ENCODE results near the gene SOAT1.

SOAT1 gene

GRCh38 chr1:179327196-179327595 lies 33.6 kb downstream of the SOAT1 start:
- DNase-seq = no peak
- Histone ChIP-seq H4K8ac (ENCODE audit: low read depth, low read length) (no peak overlapping the region), H2BK120ac (ENCODE audit: low read depth, low read length) (no peak overlapping the region), H3K27ac (ENCODE audit: low read depth, low read length) (no peak overlapping the region), H3K4me2 (ENCODE audit: low read length) (no peak overlapping the region), H3K79me1 (ENCODE audit: low read length) (no peaks in the 10 kb centered on the region), H3K4me1 (ENCODE audit: control insufficient read depth, low read depth, low read length) (no peaks in the 10 kb centered on the region), H3K23ac (ENCODE audit: low read length) (no peak overlapping the region), H3K27me3 (ENCODE audit: insufficient read depth, low read length, poor library complexity) (no peaks in the 10 kb centered on the region), H3K36me3 (ENCODE audit: control insufficient read depth, insufficient read depth, low read length) (no peaks in the 10 kb centered on the region), H2BK5ac (ENCODE audit: low read length) (no peak overlapping the region), H3K18ac (ENCODE audit: low read length) (no peak overlapping the region), H2BK15ac (replicated peaks; ENCODE audit: low read depth) (no peak overlapping the region), H3K9ac (ENCODE audit: low read length) (no peak overlapping the region), H3K79me2 (ENCODE audit: control insufficient read depth, insufficient read depth, low read length) (no peaks in the 10 kb centered on the region), H3K56ac (ENCODE audit: low read length) (no peak overlapping the region), H4K5ac (ENCODE audit: low read length) (no peak overlapping the region), H3K4ac (ENCODE audit: low read depth, low read length) (no peak overlapping the region), H2AK5ac (ENCODE audit: low read length) (no peak overlapping the region), H3K4me3 (ENCODE audit: low read length) (no peak overlapping the region)
- no CpG with 5 or more reads among the region's 7 CpGs for WGBS (ENCODE audit: extremely low coverage, insufficient coverage, low lambda C conversion rate)

DNA sequence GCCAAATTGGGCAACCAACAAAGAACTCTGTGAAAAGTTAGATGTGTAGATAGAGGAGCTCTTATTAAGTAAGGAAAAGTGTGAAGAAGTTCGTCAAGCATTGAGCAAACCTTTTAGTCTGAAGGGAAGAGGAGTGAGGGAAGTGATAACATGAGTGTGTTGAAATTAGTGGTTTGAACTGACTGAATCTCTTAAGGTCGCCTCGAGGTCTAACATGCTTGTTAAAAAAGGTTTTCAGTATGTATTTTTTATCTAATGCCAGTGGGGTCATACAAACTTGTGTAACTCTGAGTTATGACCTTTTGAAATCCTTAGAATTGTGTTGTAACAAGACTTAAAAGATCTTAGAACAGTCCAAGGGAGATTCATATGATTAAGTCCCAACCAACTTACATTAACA lies 34.1 kb downstream of the SOAT1 start:
- Histone ChIP-seq H3K36me3 (ENCODE audit: control insufficient read depth, insufficient read depth, low read length) (no peaks in the 10 kb centered on the region), H3K4me2 (ENCODE audit: low read length) (no peak overlapping the region), H2BK5ac (ENCODE audit: low read length) (no peak overlapping the region), H3K4ac (ENCODE audit: low read depth, low read length) (no peak overlapping the region), H3K18ac (ENCODE audit: low read length) (no peak overlapping the region), H3K23ac (ENCODE audit: low read length) (no peak overlapping the region), H3K4me3 (ENCODE audit: low read length) (no peak overlapping the region), H3K9ac (ENCODE audit: low read length) (no peak overlapping the region), H2AK5ac (ENCODE audit: low read length) (no peak overlapping the region), H3K79me1 (ENCODE audit: low read length) (no peaks in the 10 kb centered on the region), H4K8ac (ENCODE audit: low read depth, low read length) (no peak overlapping the region), H3K79me2 (ENCODE audit: control insufficient read depth, insufficient read depth, low read length) (no peaks in the 10 kb centered on the region), H2BK120ac (ENCODE audit: low read depth, low read length) (no peak overlapping the region), H3K56ac (ENCODE audit: low read length) (no peak overlapping the region), H3K27me3 (ENCODE audit: insufficient read depth, low read length, poor library complexity) (no peaks in the 10 kb centered on the region), H4K5ac (ENCODE audit: low read length) (no peak overlapping the region), H2BK15ac (replicated peaks; ENCODE audit: low read depth) (no peak overlapping the region), H3K4me1 (ENCODE audit: control insufficient read depth, low read depth, low read length) (no peaks in the 10 kb centered on the region), H3K27ac (ENCODE audit: low read depth, low read length) (no peak overlapping the region)
- WGBS (ENCODE audit: extremely low coverage, insufficient coverage, low lambda C conversion rate) = no CpG with 5 or more reads among the region's 3 CpGs
- DNase-seq = no peak

DNA sequence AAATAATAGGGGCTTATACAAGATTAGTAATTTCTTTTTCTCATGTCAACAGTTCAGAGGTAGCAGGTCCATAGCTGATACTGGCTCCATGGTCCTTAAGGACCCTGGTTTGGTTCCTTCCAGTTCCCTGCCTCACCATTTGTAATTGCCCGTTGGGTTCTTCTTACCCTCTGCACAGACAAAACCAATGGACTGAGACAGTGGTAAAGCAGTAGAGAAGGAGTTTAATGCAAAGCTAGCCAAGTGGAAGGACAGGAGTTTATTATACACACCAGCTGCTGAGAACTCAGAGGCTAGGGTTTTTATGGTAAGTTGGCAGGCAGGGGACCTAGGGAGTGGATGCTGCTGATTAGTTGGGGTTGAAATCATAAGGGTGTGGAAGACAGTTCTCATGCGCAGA lies 36.3 kb downstream of the SOAT1 start:
- H2BK120ac ChIP-seq (ENCODE audit: low read depth, low read length) = no peak overlapping the region
- H3K9ac ChIP-seq (ENCODE audit: low read length) = no peak overlapping the region
- H3K79me2 ChIP-seq (ENCODE audit: control insufficient read depth, insufficient read depth, low read length) = no peaks in the 10 kb centered on the region
- H3K27ac ChIP-seq (ENCODE audit: low read depth, low read length) = no peak overlapping the region
- H3K4ac ChIP-seq (ENCODE audit: low read depth, low read length) = no peak overlapping the region
- no peak overlapping the region for H4K5ac ChIP-seq (ENCODE audit: low read length)
- H3K27me3 ChIP-seq (ENCODE audit: insufficient read depth, low read length, poor library complexity) = no peaks in the 10 kb centered on the region
- no peaks in the 10 kb centered on the region for H3K36me3 ChIP-seq (ENCODE audit: control insufficient read depth, insufficient read depth, low read length)
- H3K79me1 ChIP-seq (ENCODE audit: low read length) = no peaks in the 10 kb centered on the region
- H3K23ac ChIP-seq (ENCODE audit: low read length) = no peak overlapping the region
- no peak for DNase-seq
- no peaks in the 10 kb centered on the region for H3K4me1 ChIP-seq (ENCODE audit: control insufficient read depth, low read depth, low read length)
- no peak overlapping the region for H3K56ac ChIP-seq (ENCODE audit: low read length)
- no peak overlapping the region for H4K8ac ChIP-seq (ENCODE audit: low read depth, low read length)
- WGBS (ENCODE audit: extremely low coverage, insufficient coverage, low lambda C conversion rate) = no CpG with 5 or more reads among the region's 2 CpGs
- H3K4me2 ChIP-seq (ENCODE audit: low read length) = no peak overlapping the region
- no peak overlapping the region for H3K18ac ChIP-seq (ENCODE audit: low read length)
- no peak overlapping the region for H3K4me3 ChIP-seq (ENCODE audit: low read length)
- no peak overlapping the region for H2BK15ac ChIP-seq (replicated peaks; ENCODE audit: low read depth)
- H2AK5ac ChIP-seq (ENCODE audit: low read length) = no peak overlapping the region
- H2BK5ac ChIP-seq (ENCODE audit: low read length) = no peak overlapping the region

GRCh38 chr1:179334440-179334839 lies 40.8 kb downstream of the SOAT1 start:
- Histone ChIP-seq H3K27me3 (ENCODE audit: insufficient read depth, low read length, poor library complexity) (no peaks in the 10 kb centered on the region), H3K56ac (ENCODE audit: low read length) (no peak overlapping the region), H3K18ac (ENCODE audit: low read length) (no peak overlapping the region), H3K9ac (ENCODE audit: low read length) (no peak overlapping the region), H3K4me1 (ENCODE audit: control insufficient read depth, low read depth, low read length) (no peaks in the 10 kb centered on the region), H4K5ac (ENCODE audit: low read length) (no peak overlapping the region), H3K4me3 (ENCODE audit: low read length) (no peak overlapping the region), H3K4ac (ENCODE audit: low read depth, low read length) (no peak overlapping the region), H3K27ac (ENCODE audit: low read depth, low read length) (no peak overlapping the region), H2BK120ac (ENCODE audit: low read depth, low read length) (no peak overlapping the region), H3K79me2 (ENCODE audit: control insufficient read depth, insufficient read depth, low read length) (no peaks in the 10 kb centered on the region), H2AK5ac (ENCODE audit: low read length) (no peak overlapping the region), H2BK5ac (ENCODE audit: low read length) (no peak overlapping the region), H2BK15ac (replicated peaks; ENCODE audit: low read depth) (no peak overlapping the region), H3K36me3 (ENCODE audit: control insufficient read depth, insufficient read depth, low read length) (no peaks in the 10 kb centered on the region), H4K8ac (ENCODE audit: low read depth, low read length) (no peak overlapping the region), H3K79me1 (ENCODE audit: low read length) (no peaks in the 10 kb centered on the region), H3K4me2 (ENCODE audit: low read length) (no peak overlapping the region), H3K23ac (ENCODE audit: low read length) (no peak overlapping the region)
- no CpG with 5 or more reads among the region's 4 CpGs for WGBS (ENCODE audit: extremely low coverage, insufficient coverage, low lambda C conversion rate)
- DNase-seq = no peak

DNA sequence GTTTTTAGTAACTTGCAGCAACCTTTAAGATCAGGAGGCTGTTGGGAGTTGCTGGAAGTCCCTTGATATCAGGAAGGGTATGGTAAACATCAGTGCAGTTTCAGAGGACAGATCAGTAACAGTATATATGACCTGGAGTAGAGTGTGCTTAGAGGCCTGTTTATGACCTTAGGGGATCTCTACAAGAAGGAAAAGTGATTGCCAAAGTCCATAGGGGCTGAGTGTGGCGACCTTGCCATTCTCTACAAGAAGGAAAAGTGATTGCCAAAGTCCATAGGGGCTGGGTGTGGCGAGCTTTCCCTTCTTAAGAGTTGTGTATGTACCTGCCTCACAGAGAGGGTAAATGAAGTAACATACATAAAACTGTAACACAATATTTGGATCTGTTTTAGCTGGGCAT lies 43.7 kb downstream of the SOAT1 start:
- Histone ChIP-seq H2BK5ac (ENCODE audit: low read length) (no peak overlapping the region), H4K5ac (ENCODE audit: low read length) (no peak overlapping the region), H3K4me1 (ENCODE audit: control insufficient read depth, low read depth, low read length) (no peaks in the 10 kb centered on the region), H3K23ac (ENCODE audit: low read length) (no peak overlapping the region), H4K8ac (ENCODE audit: low read depth, low read length) (no peak overlapping the region), H3K18ac (ENCODE audit: low read length) (no peak overlapping the region), H3K79me2 (ENCODE audit: control insufficient read depth, insufficient read depth, low read length) (no peaks in the 10 kb centered on the region), H3K4me3 (ENCODE audit: low read length) (no peak overlapping the region), H3K27me3 (ENCODE audit: insufficient read depth, low read length, poor library complexity) (no peaks in the 10 kb centered on the region), H3K79me1 (ENCODE audit: low read length) (no peaks in the 10 kb centered on the region), H3K4ac (ENCODE audit: low read depth, low read length) (no peak overlapping the region), H3K56ac (ENCODE audit: low read length) (no peak overlapping the region), H2BK120ac (ENCODE audit: low read depth, low read length) (no peak overlapping the region), H2BK15ac (replicated peaks; ENCODE audit: low read depth) (no peak overlapping the region), H3K27ac (ENCODE audit: low read depth, low read length) (no peak overlapping the region), H3K36me3 (ENCODE audit: control insufficient read depth, insufficient read depth, low read length) (no peaks in the 10 kb centered on the region), H3K4me2 (ENCODE audit: low read length) (no peak overlapping the region), H2AK5ac (ENCODE audit: low read length) (no peak overlapping the region), H3K9ac (ENCODE audit: low read length) (no peak overlapping the region)
- no peak for DNase-seq
- WGBS (ENCODE audit: extremely low coverage, insufficient coverage, low lambda C conversion rate) = no CpG with 5 or more reads among the region's 2 CpGs

DNA sequence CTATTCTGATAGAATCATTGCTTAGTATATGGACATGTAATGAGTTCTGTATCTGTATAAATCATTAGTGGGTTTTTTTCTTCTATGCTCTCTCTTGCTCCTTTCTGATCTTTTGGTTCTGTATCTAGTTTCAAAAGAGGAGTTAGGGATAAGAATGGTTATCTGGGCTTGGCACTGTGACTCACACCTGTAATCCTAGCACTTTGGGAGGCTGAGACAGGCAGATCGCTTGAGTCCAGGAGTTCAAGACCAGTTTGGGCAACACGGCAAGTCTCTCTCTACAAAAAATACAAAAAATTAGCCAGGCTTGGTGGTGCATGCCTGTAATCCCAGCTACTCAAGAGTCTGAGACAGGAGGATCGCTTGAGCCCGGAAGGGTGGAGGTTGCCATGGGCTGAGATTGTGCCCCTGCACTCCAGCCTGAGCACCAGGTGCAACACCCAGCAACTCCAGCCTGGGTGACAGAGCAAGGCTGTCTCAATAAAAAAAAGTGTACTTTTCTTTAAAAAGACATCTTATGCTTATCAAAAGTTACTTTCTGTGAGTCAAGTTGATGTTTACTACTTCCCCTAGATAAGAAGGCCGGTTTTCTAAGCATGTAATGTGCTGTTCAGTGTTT lies 44.5 kb downstream of the SOAT1 start:
- H4K8ac ChIP-seq (ENCODE audit: low read depth, low read length) = no peak overlapping the region
- no peaks in the 10 kb centered on the region for H3K36me3 ChIP-seq (ENCODE audit: control insufficient read depth, insufficient read depth, low read length)
- no peak overlapping the region for H2BK15ac ChIP-seq (replicated peaks; ENCODE audit: low read depth)
- no peak overlapping the region for H3K23ac ChIP-seq (ENCODE audit: low read length)
- H3K27me3 ChIP-seq (ENCODE audit: insufficient read depth, low read length, poor library complexity) = no peaks in the 10 kb centered on the region
- no peak for DNase-seq
- H3K4ac ChIP-seq (ENCODE audit: low read depth, low read length) = no peak overlapping the region
- H2BK120ac ChIP-seq (ENCODE audit: low read depth, low read length) = no peak overlapping the region
- no peak overlapping the region for H3K18ac ChIP-seq (ENCODE audit: low read length)
- H2AK5ac ChIP-seq (ENCODE audit: low read length) = no peak overlapping the region
- H3K56ac ChIP-seq (ENCODE audit: low read length) = no peak overlapping the region
- H3K79me1 ChIP-seq (ENCODE audit: low read length) = no peaks in the 10 kb centered on the region
- no peak overlapping the region for H4K5ac ChIP-seq (ENCODE audit: low read length)
- no peak overlapping the region for H3K4me2 ChIP-seq (ENCODE audit: low read length)
- H3K27ac ChIP-seq (ENCODE audit: low read depth, low read length) = no peak overlapping the region
- no CpG with 5 or more reads among the region's 5 CpGs for WGBS (ENCODE audit: extremely low coverage, insufficient coverage, low lambda C conversion rate)
- H2BK5ac ChIP-seq (ENCODE audit: low read length) = no peak overlapping the region
- H3K4me3 ChIP-seq (ENCODE audit: low read length) = no peak overlapping the region
- no peaks in the 10 kb centered on the region for H3K79me2 ChIP-seq (ENCODE audit: control insufficient read depth, insufficient read depth, low read length)
- no peak overlapping the region for H3K9ac ChIP-seq (ENCODE audit: low read length)
- H3K4me1 ChIP-seq (ENCODE audit: control insufficient read depth, low read depth, low read length) = no peaks in the 10 kb centered on the region
